ENCODE data around the gene THSD7B.

DNA sequence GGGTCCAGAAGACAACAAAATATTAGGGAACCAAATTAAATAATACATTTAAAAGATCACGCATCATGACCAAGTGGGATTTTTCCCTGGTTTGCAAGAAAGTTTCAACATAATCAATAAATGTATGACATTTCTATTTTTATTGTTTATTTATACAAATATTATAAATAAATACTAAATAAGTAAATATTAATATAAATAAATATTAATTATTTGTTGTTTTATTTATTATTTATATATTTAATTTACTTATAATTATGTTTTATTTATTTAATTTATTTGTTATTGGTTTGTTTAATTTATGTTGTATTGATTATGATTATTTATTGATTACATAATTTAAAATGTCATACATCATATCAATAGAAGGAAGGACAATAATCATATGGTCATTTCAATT is 956.4 kb downstream of the THSD7B start:
- TF ChIP-seq TCF12 (IDR thresholded peaks at IDR 0.05; ENCODE audit: low read depth) (no peak), RAD21 (IDR thresholded peaks at IDR 0.05; ENCODE audit: low read depth) (no peak)
